ENCODE measurements around the gene TMEM205. TPM values are rescaled to one million over a fixed set of nuclear protein-coding genes. Genes with fewer than 3 reads are reported as not detected.

TMEM205 gene
- total RNA-seq, 3 donors from 2014 or later: 216 to 286 (median 243) TPM

- TF ChIP-seq POLR2A (IDR thresholded peaks at IDR 0.05) (no peak), CTCF (IDR thresholded peaks at IDR 0.05) (no peak), POLR2AphosphoS5 (IDR thresholded peaks at IDR 0.05) (no peak)
- Histone ChIP-seq H3K36me3 (no peaks in the 10 kb centered on the region), H3K4me3 (no peak overlapping the region), H3K27ac (peak overlapping the region; percentile 36 to 52), H3K27me3 (no peaks in the 10 kb centered on the region), H3K4me1 (no peaks in the 10 kb centered on the region), H3K9me3 (no peaks in the 10 kb centered on the region)
- intact Hi-C loops (cut with DNase I; ENCODE audit: low total_unique reads): no loop called here
- no peak for DNase-seq (ENCODE audit: low spot score in 2 of 2)
These were observed 19.6 kb upstream of the TMEM205 start for GRCh38 chr19:11365557-11366117.

DNA sequence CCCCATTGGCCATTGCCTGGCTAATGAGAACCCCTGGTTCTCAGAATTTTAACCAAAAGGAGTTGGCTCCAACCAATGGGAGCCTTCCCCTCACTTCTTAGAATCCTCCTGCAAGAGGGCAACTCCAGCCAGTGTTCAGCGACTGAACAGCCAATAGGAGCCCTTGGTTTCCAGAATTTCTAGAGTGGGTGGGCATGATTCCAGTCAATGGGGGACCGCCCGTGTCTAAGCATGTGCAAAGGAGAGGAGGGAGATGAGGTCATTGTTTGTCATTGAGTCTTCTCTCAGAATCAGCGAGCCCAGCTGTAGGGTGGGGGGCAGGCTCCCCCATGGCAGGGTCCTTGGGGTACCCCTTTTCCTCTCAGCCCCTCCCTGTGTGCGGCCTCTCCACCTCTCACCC is 18.9 kb upstream of the TMEM205 start:
- DNase-seq (ENCODE audit: low spot score in 2 of 2): no peak
- TF ChIP-seq POLR2AphosphoS5 (IDR thresholded peaks at IDR 0.05) (no peak), CTCF (IDR thresholded peaks at IDR 0.05) (no peak), POLR2A (IDR thresholded peaks at IDR 0.05) (no peak)
- Histone ChIP-seq H3K4me3 (no peak overlapping the region), H3K9me3 (no peaks in the 10 kb centered on the region), H3K27me3 (no peaks in the 10 kb centered on the region), H3K4me1 (no peaks in the 10 kb centered on the region), H3K27ac (peak overlapping the region; percentile 36 to 52), H3K36me3 (no peaks in the 10 kb centered on the region)
- intact Hi-C loops (cut with DNase I; ENCODE audit: low total_unique reads): no loop called here

GRCh38 chr19:11364296-11364904 is 18.3 kb upstream of the TMEM205 start:
- no peaks in the 10 kb centered on the region for H3K27me3 ChIP-seq
- intact Hi-C loops (cut with DNase I; ENCODE audit: low total_unique reads): no loop called here

DNA sequence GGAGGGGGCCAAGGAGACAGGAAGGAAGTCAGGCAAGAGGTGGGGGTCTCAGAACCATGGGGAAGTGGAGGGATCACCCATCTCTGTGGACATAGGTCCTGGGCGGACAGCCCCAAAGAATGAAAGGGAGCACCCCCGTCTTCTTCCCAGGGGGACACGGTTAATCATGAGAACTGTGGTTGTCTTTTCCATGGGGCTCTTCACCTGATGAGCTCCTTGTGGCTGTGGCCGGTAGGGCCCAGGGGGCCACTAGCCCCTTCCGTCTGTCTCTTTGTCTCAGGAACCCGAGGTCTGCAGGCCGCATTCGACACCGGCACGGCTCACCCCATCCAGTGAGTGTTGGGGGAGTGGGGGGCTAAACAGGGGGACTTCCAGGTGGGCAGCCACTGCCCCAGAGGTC is 17.8 kb upstream of the TMEM205 start:
- Histone ChIP-seq H3K27me3 (no peaks in the 10 kb centered on the region), H3K36me3 (no peaks in the 10 kb centered on the region), H3K4me1 (no peaks in the 10 kb centered on the region), H3K9me3 (no peaks in the 10 kb centered on the region), H3K4me3 (no peak overlapping the region), H3K27ac (peak overlapping the region in 1 of 2 donors; percentile 52)
- TF ChIP-seq POLR2AphosphoS5 (IDR thresholded peaks at IDR 0.05) (no peak), CTCF (IDR thresholded peaks at IDR 0.05) (no peak), POLR2A (IDR thresholded peaks at IDR 0.05) (no peak)
- no peak for DNase-seq (ENCODE audit: low spot score in 2 of 2)
- intact Hi-C loops (cut with DNase I; ENCODE audit: low total_unique reads): no loop called here

More at GRCh38 chr19:11364296-11364904, 18.3 kb upstream of the TMEM205 start:
- Histone ChIP-seq H3K9me3 (no peaks in the 10 kb centered on the region), H3K36me3 (no peaks in the 10 kb centered on the region), H3K27ac (peak overlapping the region in 1 of 2 donors; percentile 52), H3K4me3 (no peak overlapping the region), H3K4me1 (no peaks in the 10 kb centered on the region)
- no peak for DNase-seq (ENCODE audit: low spot score in 2 of 2)
- no peak for TF ChIP-seq POLR2AphosphoS5 (IDR thresholded peaks at IDR 0.05)
- TF ChIP-seq CTCF (IDR thresholded peaks at IDR 0.05): no peak
- no peak for TF ChIP-seq POLR2A (IDR thresholded peaks at IDR 0.05)
